ENCODE results near the gene KLHL3. TPM values are rescaled to one million over a fixed set of nuclear protein-coding genes. Genes with fewer than 3 reads are reported as not detected.

Gene KLHL3
- total RNA-seq, 1 experiment from 2014 or later: 2.9 TPM

DNA sequence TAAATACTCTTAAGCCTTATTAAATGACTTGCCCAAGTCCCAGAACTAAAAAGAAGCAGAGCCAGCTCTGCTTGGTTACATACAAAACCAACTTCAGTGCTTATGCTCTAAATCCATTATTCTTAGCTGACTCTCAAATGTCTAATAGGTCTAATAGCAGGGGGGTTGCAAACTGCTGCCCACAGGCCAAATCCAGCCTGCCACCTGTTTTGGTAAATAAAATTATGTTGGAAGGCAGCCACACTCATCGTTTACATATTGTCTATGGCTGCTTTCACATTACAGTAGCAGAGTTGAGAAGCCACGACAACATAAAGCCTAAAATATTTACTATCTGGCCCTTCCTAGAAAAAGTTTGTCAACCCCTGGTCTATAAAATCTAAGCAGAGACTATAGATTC, 69.0 kb downstream of the KLHL3 start:
- Histone ChIP-seq H3K27me3 (ENCODE audit: low read length) (no peaks in the 10 kb centered on the region), H3K9me3 (ENCODE audit: low read length) (no peaks in the 10 kb centered on the region), H3K4me2 (ENCODE audit: low read length) (peak overlapping the region; percentile 15; the same call in 1 of the 2 replicates), H3K36me3 (ENCODE audit: low read depth, low read length) (no peaks in the 10 kb centered on the region), H3K9me2 (replicated peaks; ENCODE audit: low read length) (no peaks in the 10 kb centered on the region), H2AFZ (ENCODE audit: low read length) (no peak overlapping the region), H4K20me1 (ENCODE audit: low read length) (no peaks in the 10 kb centered on the region), H3K4me1 (ENCODE audit: insufficient read depth, low read length) (peaks cover 15% of the 10 kb centered on the region), H3K4me3 (ENCODE audit: low read length) (no peak overlapping the region), H3K27ac (ENCODE audit: low read length) (no peak overlapping the region), H3K79me2 (ENCODE audit: low read length) (no peaks in the 10 kb centered on the region), H3F3A (ENCODE audit: low read length, unreplicated experiment) (no peaks in the 10 kb centered on the region), H3K9ac (ENCODE audit: low read length) (no peak overlapping the region)
- DNase-seq: no peak
- TF ChIP-seq EZH2phosphoT487 (IDR thresholded peaks at IDR 0.05; ENCODE audit: borderline replicate concordance, low read length) (no peak), EZH2 (IDR thresholded peaks at IDR 0.05; ENCODE audit: low read length, unreplicated experiment) (no peak)
- TF ChIP-seq, protein P1, sequence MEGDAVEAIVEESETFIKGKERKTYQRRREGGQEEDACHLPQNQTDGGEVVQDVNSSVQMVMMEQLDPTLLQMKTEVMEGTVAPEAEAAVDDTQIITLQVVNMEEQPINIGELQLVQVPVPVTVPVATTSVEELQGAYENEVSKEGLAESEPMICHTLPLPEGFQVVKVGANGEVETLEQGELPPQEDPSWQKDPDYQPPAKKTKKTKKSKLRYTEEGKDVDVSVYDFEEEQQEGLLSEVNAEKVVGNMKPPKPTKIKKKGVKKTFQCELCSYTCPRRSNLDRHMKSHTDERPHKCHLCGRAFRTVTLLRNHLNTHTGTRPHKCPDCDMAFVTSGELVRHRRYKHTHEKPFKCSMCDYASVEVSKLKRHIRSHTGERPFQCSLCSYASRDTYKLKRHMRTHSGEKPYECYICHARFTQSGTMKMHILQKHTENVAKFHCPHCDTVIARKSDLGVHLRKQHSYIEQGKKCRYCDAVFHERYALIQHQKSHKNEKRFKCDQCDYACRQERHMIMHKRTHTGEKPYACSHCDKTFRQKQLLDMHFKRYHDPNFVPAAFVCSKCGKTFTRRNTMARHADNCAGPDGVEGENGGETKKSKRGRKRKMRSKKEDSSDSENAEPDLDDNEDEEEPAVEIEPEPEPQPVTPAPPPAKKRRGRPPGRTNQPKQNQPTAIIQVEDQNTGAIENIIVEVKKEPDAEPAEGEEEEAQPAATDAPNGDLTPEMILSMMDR (conservative IDR thresholded peaks at IDR 0.05; ENCODE audit: low read depth, low read length): no peak
- no peak for ATAC-seq
- ChIA-PET CTCF (interaction anchor here (0.6 kb wide), 1 partner anchor 274 kb away, joined by 4 read pairs; no protein-coding TSS in a partner anchor), POLR2A (ENCODE audit: unreplicated experiment) (no interaction called here)
- intact Hi-C loops (cut with micrococcal nuclease): no loop called here
- BruUV-seq (replicated peaks): no TSS peak

DNA sequence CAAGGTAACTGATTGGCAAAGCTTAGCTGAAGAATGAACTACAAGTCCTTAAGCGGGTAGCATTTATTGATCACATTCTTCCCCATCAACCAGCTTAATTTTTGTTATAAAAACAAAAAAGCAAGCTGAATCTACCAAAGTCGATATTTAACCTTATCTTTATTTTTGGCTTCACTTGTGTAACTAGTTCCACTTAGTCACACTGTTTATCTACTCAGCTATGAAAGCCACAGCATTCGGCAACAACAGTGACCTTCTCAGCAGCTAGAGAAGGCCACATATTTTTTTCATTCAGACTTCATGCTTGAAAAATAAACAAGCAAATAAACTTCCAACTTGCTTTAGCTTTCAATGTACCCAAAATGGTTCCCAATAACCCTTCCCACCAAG, 69.4 kb downstream of the KLHL3 start:
- TF ChIP-seq EZH2phosphoT487 (IDR thresholded peaks at IDR 0.05; ENCODE audit: borderline replicate concordance, low read length) (no peak), EZH2 (IDR thresholded peaks at IDR 0.05; ENCODE audit: low read length, unreplicated experiment) (no peak)
- TF ChIP-seq, protein P1 (conservative IDR thresholded peaks at IDR 0.05; ENCODE audit: low read depth, low read length): no peak
- Histone ChIP-seq H3K4me1 (ENCODE audit: insufficient read depth, low read length) (peaks cover 15% of the 10 kb centered on the region), H3K9me3 (ENCODE audit: low read length) (no peaks in the 10 kb centered on the region), H3K27me3 (ENCODE audit: low read length) (no peaks in the 10 kb centered on the region), H2AFZ (ENCODE audit: low read length) (no peak overlapping the region), H3K4me3 (ENCODE audit: low read length) (no peak overlapping the region), H3K27ac (ENCODE audit: low read length) (no peak overlapping the region), H3K9me2 (replicated peaks; ENCODE audit: low read length) (no peaks in the 10 kb centered on the region), H3F3A (ENCODE audit: low read length, unreplicated experiment) (no peaks in the 10 kb centered on the region), H3K79me2 (ENCODE audit: low read length) (no peaks in the 10 kb centered on the region), H3K4me2 (ENCODE audit: low read length) (peak overlapping the region; percentile 15; the same call in 1 of the 2 replicates), H3K36me3 (ENCODE audit: low read depth, low read length) (no peaks in the 10 kb centered on the region), H4K20me1 (ENCODE audit: low read length) (no peaks in the 10 kb centered on the region), H3K9ac (ENCODE audit: low read length) (no peak overlapping the region)
- peak; percentile 55; the same call in 1 of the 2 replicates for ATAC-seq
- DNase-seq: peak; percentile 41
- no TSS peak for BruUV-seq (replicated peaks)
- POLR2A ChIA-PET (ENCODE audit: unreplicated experiment): no interaction called here
- intact Hi-C loops (cut with micrococcal nuclease): no loop called here
- CTCF ChIA-PET: no interaction called here

- CTCF ChIA-PET: interaction anchor here (0.5 kb wide), 1 partner anchor 926 kb away, joined by 3 read pairs; no protein-coding TSS in a partner anchor
- intact Hi-C loops (cut with micrococcal nuclease): no loop called here
Observed at GRCh38 chr5:137665678-137666460, 70.0 kb downstream of the KLHL3 start.

More at GRCh38 chr5:137665678-137666460, 70.0 kb downstream of the KLHL3 start:
- Histone ChIP-seq H3K9ac (ENCODE audit: low read length) (no peak overlapping the region), H3F3A (ENCODE audit: low read length, unreplicated experiment) (no peaks in the 10 kb centered on the region), H3K9me2 (replicated peaks; ENCODE audit: low read length) (no peaks in the 10 kb centered on the region), H3K36me3 (ENCODE audit: low read depth, low read length) (no peaks in the 10 kb centered on the region), H3K4me2 (ENCODE audit: low read length) (peak overlapping the region; percentile 15; the same call in 1 of the 2 replicates), H4K20me1 (ENCODE audit: low read length) (no peaks in the 10 kb centered on the region), H2AFZ (ENCODE audit: low read length) (no peak overlapping the region), H3K4me1 (ENCODE audit: insufficient read depth, low read length) (peaks cover 15% of the 10 kb centered on the region), H3K4me3 (ENCODE audit: low read length) (no peak overlapping the region), H3K27ac (ENCODE audit: low read length) (no peak overlapping the region), H3K27me3 (ENCODE audit: low read length) (no peaks in the 10 kb centered on the region), H3K9me3 (ENCODE audit: low read length) (no peaks in the 10 kb centered on the region), H3K79me2 (ENCODE audit: low read length) (no peaks in the 10 kb centered on the region)
- peak; percentile 4 for DNase-seq
- no peak for TF ChIP-seq EZH2phosphoT487 (IDR thresholded peaks at IDR 0.05; ENCODE audit: borderline replicate concordance, low read length)
- no peak for TF ChIP-seq EZH2 (IDR thresholded peaks at IDR 0.05; ENCODE audit: low read length, unreplicated experiment)
- TF ChIP-seq, protein P1 (conservative IDR thresholded peaks at IDR 0.05; ENCODE audit: low read depth, low read length): no peak
- no TSS peak for BruUV-seq (replicated peaks)
- peak; percentile 50; the same call in 1 of the 2 replicates for ATAC-seq
- POLR2A ChIA-PET (ENCODE audit: unreplicated experiment): no interaction called here

Measured in PC-3 (cell line).